Measurements from ENCODE around the gene QKI. TPM values are rescaled to one million over a fixed set of nuclear protein-coding genes. Genes with fewer than 3 reads are reported as not detected.

QKI gene
- total RNA-seq, 1 donor from 2014 or later: 290 TPM

- Mint-ChIP-seq H3K9me3 (ENCODE audit: unreplicated experiment) (peaks cover 15% of the 10 kb centered on the region), H3K36me3 (ENCODE audit: unreplicated experiment) (no peaks in the 10 kb centered on the region), H3K27ac (ENCODE audit: unreplicated experiment) (no peak overlapping the region), H3K4me1 (ENCODE audit: unreplicated experiment) (no peaks in the 10 kb centered on the region), H3K4me3 (ENCODE audit: unreplicated experiment) (no peak overlapping the region), H3K27me3 (ENCODE audit: unreplicated experiment) (peaks cover 18% of the 10 kb centered on the region)
- TF ChIP-seq, protein P1, sequence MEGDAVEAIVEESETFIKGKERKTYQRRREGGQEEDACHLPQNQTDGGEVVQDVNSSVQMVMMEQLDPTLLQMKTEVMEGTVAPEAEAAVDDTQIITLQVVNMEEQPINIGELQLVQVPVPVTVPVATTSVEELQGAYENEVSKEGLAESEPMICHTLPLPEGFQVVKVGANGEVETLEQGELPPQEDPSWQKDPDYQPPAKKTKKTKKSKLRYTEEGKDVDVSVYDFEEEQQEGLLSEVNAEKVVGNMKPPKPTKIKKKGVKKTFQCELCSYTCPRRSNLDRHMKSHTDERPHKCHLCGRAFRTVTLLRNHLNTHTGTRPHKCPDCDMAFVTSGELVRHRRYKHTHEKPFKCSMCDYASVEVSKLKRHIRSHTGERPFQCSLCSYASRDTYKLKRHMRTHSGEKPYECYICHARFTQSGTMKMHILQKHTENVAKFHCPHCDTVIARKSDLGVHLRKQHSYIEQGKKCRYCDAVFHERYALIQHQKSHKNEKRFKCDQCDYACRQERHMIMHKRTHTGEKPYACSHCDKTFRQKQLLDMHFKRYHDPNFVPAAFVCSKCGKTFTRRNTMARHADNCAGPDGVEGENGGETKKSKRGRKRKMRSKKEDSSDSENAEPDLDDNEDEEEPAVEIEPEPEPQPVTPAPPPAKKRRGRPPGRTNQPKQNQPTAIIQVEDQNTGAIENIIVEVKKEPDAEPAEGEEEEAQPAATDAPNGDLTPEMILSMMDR (IDR thresholded peaks at IDR 0.05): no peak
- DNase-seq (ENCODE audit: extremely low spot score, unreplicated experiment): no peak
Observed at GRCh38 chr6:163599684-163600083, 185.2 kb downstream of the QKI start.

GRCh38 chr6:163600331-163600730, 185.8 kb downstream of the QKI start:
- no peak for DNase-seq (ENCODE audit: extremely low spot score, unreplicated experiment)
- peaks cover 15% of the 10 kb centered on the region for H3K9me3 Mint-ChIP-seq (ENCODE audit: unreplicated experiment)
- no peaks in the 10 kb centered on the region for H3K36me3 Mint-ChIP-seq (ENCODE audit: unreplicated experiment)
- H3K27ac Mint-ChIP-seq (ENCODE audit: unreplicated experiment): no peak overlapping the region
- peaks cover 20% of the 10 kb centered on the region for H3K27me3 Mint-ChIP-seq (ENCODE audit: unreplicated experiment)
- H3K4me3 Mint-ChIP-seq (ENCODE audit: unreplicated experiment): no peak overlapping the region
- H3K4me1 Mint-ChIP-seq (ENCODE audit: unreplicated experiment): no peaks in the 10 kb centered on the region
- TF ChIP-seq, protein P1 (IDR thresholded peaks at IDR 0.05): no peak

GRCh38 chr6:163600781-163601180, 186.3 kb downstream of the QKI start:
- no peak for DNase-seq (ENCODE audit: extremely low spot score, unreplicated experiment)
- Mint-ChIP-seq H3K27ac (ENCODE audit: unreplicated experiment) (no peak overlapping the region), H3K27me3 (ENCODE audit: unreplicated experiment) (peaks cover 20% of the 10 kb centered on the region), H3K9me3 (ENCODE audit: unreplicated experiment) (peaks cover 15% of the 10 kb centered on the region), H3K36me3 (ENCODE audit: unreplicated experiment) (no peaks in the 10 kb centered on the region), H3K4me3 (ENCODE audit: unreplicated experiment) (no peak overlapping the region), H3K4me1 (ENCODE audit: unreplicated experiment) (no peaks in the 10 kb centered on the region)
- TF ChIP-seq, protein P1 (IDR thresholded peaks at IDR 0.05): no peak

GRCh38 chr6:163602851-163603250, 188.3 kb downstream of the QKI start:
- Mint-ChIP-seq H3K4me1 (ENCODE audit: unreplicated experiment) (no peaks in the 10 kb centered on the region), H3K27me3 (ENCODE audit: unreplicated experiment) (peaks cover 7% of the 10 kb centered on the region), H3K27ac (ENCODE audit: unreplicated experiment) (no peak overlapping the region), H3K4me3 (ENCODE audit: unreplicated experiment) (no peak overlapping the region), H3K36me3 (ENCODE audit: unreplicated experiment) (no peaks in the 10 kb centered on the region), H3K9me3 (ENCODE audit: unreplicated experiment) (no peaks in the 10 kb centered on the region)
- TF ChIP-seq, protein P1 (IDR thresholded peaks at IDR 0.05): no peak
- DNase-seq (ENCODE audit: extremely low spot score, unreplicated experiment): no peak

GRCh38 chr6:163603395-163603794, 188.9 kb downstream of the QKI start:
- Mint-ChIP-seq H3K4me1 (ENCODE audit: unreplicated experiment) (no peaks in the 10 kb centered on the region), H3K27me3 (ENCODE audit: unreplicated experiment) (peaks cover 7% of the 10 kb centered on the region), H3K9me3 (ENCODE audit: unreplicated experiment) (no peaks in the 10 kb centered on the region), H3K27ac (ENCODE audit: unreplicated experiment) (no peak overlapping the region), H3K4me3 (ENCODE audit: unreplicated experiment) (no peak overlapping the region), H3K36me3 (ENCODE audit: unreplicated experiment) (no peaks in the 10 kb centered on the region)
- DNase-seq (ENCODE audit: extremely low spot score, unreplicated experiment): no peak
- TF ChIP-seq, protein P1 (IDR thresholded peaks at IDR 0.05): no peak

Measured in osteocyte (in vitro differentiated cells).